Caco-2 (cell line): Measurements from ENCODE around the gene PARD3. TPM values are rescaled to one million over a fixed set of nuclear protein-coding genes. Genes with fewer than 3 reads are reported as not detected.

Experiments
- BruUV-seq: library from RNA; stranded (reverse); fragments of 400-500 nt; replicated peaks from 2 replicates; lab custom pipeline; 2021; lab: Mats Ljungman, UMichigan
- CTCF ChIA-PET: fragments of 300-600 bp; sonication (Branson Sonifier 250); formaldehyde crosslinking; loops from one replicate; lab custom pipeline; 2022; ENCODE audit warnings: antibody characterized with exemption; lab: Charles Lee
- POLR2A ChIA-PET: fragments of 300-600 bp; sonication (Branson Sonifier 250); formaldehyde crosslinking; loops from one replicate; lab custom pipeline; 2022; ENCODE audit warnings: antibody characterized with exemption; lab: Charles Lee
- DNase-seq, 2 experiments: peaks; one replicate each; pipeline versions ENCODE4 v3.0.0 to v3.0.0-alpha.2; 2020 to 2022
- H3K27me3 ChIP-seq: replicated peaks from 2 replicates; pipeline ENCODE4 v1.6.0; 2011; ENCODE audit warnings: low read length; ENCODE audit not compliant: control insufficient read depth, insufficient read depth
- H3K36me3 ChIP-seq: 2 replicates; pipeline ENCODE4 v1.5.1; 2011; ENCODE audit warnings: low read length; ENCODE audit not compliant: control insufficient read depth, insufficient read depth
- H3K4me1 ChIP-seq: fragments of 250-450 bp; sonication (Bioruptor Pico); 2 replicates; pipeline ENCODE4 v1.5.1; 2020; ENCODE audit warnings: mild to moderate bottlenecking
- H3K4me3 ChIP-seq: 2 replicates; pipeline ENCODE4 v1.5.1; 2011; ENCODE audit warnings: low read depth, mild to moderate bottlenecking, control low read depth, low read length
- H3K9me3 ChIP-seq: fragments of 250-450 bp; sonication (Bioruptor Pico); 2 replicates; pipeline ENCODE4 v1.5.1; 2020; ENCODE audit warnings: mild to moderate bottlenecking, moderate library complexity
- H3K27ac Mint-ChIP-seq: one replicate; pipeline ENCODE4 v1.8.0; 2022; ENCODE audit warnings: mixed read lengths; ENCODE audit not compliant: unreplicated experiment
- H3K27me3 Mint-ChIP-seq: one replicate; pipeline ENCODE4 v1.8.0; 2022; ENCODE audit warnings: mixed read lengths; ENCODE audit not compliant: insufficient read depth, unreplicated experiment
- H3K36me3 Mint-ChIP-seq: one replicate; pipeline ENCODE4 v1.8.0; 2022; ENCODE audit warnings: mild to moderate bottlenecking, mixed read lengths; ENCODE audit not compliant: insufficient read depth, unreplicated experiment
- H3K4me1 Mint-ChIP-seq: one replicate; pipeline ENCODE4 v1.8.0; 2022; ENCODE audit warnings: low read depth, mixed read lengths; ENCODE audit not compliant: unreplicated experiment
- H3K4me3 Mint-ChIP-seq: one replicate; pipeline ENCODE4 v1.8.0; 2022; ENCODE audit warnings: mild to moderate bottlenecking, moderate library complexity, mixed read lengths; ENCODE audit not compliant: unreplicated experiment
- H3K9me3 Mint-ChIP-seq: one replicate; pipeline ENCODE4 v1.8.0; 2022; ENCODE audit warnings: mixed read lengths; ENCODE audit not compliant: unreplicated experiment
- intact Hi-C: fragments of 100-400 bp; cut with micrococcal nuclease; formaldehyde crosslinking; loops from one replicate; pipeline ENCODE4 v1.10.0; 2022; ENCODE audit not compliant: unreplicated experiment
- total RNA-seq: library from RNA; stranded (reverse); gene quantifications from 2 replicates; pipeline ENCODE4 v1.2.3, GENCODE V29; 2022
- TF ChIP-seq, protein P1 (sequence below), 2 experiments: fragments of 200-600 bp in 1 of 2; IDR thresholded peaks; 1 replicate in 1 of 2; 2 replicates in 1 of 2; pipeline versions ENCODE4 v1.5.1 to v1.8.0; 2011 to 2022; ENCODE audit warnings: antibody characterized with exemption in 1 of 2, control low read depth in 1 of 2, inconsistent platforms in 1 of 2, low read depth in 1 of 2, low read length in 1 of 2, mild to moderate bottlenecking in 1 of 2, moderate library complexity in 1 of 2; ENCODE audit not compliant: insufficient read depth in 1 of 2, severe bottlenecking in 1 of 2, unreplicated experiment in 1 of 2

The PARD3 gene
- total RNA-seq, 1 experiment from 2014 or later: 80.7 TPM

DNA sequence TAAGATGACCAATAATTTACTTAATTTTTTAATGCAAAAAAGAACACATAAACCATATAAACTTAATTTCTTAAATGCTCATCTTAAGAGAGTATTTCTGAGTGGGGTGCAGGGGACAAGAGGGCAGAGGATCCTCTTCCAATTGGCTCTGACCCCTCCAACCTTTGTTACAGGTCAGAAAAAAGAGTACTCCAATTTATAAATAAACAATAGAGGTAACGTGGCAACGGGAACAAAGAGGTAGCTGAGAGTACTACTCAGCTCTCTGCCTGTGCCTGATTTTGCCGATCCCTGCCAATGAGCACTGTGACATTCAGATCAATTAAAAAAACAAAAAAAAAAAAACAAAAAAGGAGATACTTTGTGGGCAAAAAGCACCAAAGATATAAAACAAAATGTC lies 307.9 kb downstream of the PARD3 start:
- TF ChIP-seq, protein P1, sequence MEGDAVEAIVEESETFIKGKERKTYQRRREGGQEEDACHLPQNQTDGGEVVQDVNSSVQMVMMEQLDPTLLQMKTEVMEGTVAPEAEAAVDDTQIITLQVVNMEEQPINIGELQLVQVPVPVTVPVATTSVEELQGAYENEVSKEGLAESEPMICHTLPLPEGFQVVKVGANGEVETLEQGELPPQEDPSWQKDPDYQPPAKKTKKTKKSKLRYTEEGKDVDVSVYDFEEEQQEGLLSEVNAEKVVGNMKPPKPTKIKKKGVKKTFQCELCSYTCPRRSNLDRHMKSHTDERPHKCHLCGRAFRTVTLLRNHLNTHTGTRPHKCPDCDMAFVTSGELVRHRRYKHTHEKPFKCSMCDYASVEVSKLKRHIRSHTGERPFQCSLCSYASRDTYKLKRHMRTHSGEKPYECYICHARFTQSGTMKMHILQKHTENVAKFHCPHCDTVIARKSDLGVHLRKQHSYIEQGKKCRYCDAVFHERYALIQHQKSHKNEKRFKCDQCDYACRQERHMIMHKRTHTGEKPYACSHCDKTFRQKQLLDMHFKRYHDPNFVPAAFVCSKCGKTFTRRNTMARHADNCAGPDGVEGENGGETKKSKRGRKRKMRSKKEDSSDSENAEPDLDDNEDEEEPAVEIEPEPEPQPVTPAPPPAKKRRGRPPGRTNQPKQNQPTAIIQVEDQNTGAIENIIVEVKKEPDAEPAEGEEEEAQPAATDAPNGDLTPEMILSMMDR (IDR thresholded peaks at IDR 0.05; ENCODE audit: insufficient read depth in 1 of 2, low read depth in 1 of 2, low read length in 1 of 2, severe bottlenecking in 1 of 2, unreplicated experiment in 1 of 2): no peak
- Histone ChIP-seq H3K4me3 (no peak overlapping the region), H3K36me3 (no peaks in the 10 kb centered on the region), H3K9me3 (no peaks in the 10 kb centered on the region), H3K4me1 (0 out of 2 replicates have a peak, but pooled peaks cover 4% of the 10 kb centered on the region), H3K27me3 (no peaks in the 10 kb centered on the region)
- Mint-ChIP-seq H3K4me1 (peaks cover 11% of the 10 kb centered on the region), H3K36me3 (no peaks in the 10 kb centered on the region), H3K9me3 (no peaks in the 10 kb centered on the region), H3K4me3 (no peak overlapping the region), H3K27ac (no peak overlapping the region), H3K27me3 (no peaks in the 10 kb centered on the region)
- BruUV-seq: no TSS peak
- DNase-seq: no peak
- POLR2A ChIA-PET: no interaction called here
- CTCF ChIA-PET: no interaction called here
- intact Hi-C loops: no loop called here

DNA sequence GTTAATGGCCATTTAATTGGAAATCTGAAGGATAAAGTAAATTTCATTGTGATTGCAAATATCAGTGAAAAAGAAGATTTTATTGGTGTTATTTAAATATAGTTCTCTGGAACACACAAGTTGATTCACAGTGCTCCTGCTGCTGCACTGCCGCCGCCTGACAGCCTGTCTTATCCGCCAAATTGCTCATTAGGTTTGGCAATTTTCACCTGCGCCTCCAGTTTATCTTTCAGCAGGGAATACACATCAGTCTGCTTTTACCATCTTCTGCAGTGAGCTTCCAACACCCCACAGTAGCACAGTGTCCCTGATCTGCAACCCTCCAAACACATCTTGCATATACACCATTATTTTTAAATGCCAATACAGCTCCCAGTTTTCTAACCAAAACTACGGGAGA lies 308.3 kb downstream of the PARD3 start:
- POLR2A ChIA-PET: no interaction called here
- no peaks in the 10 kb centered on the region for H3K9me3 Mint-ChIP-seq
- H3K27ac Mint-ChIP-seq: no peak overlapping the region

DNA sequence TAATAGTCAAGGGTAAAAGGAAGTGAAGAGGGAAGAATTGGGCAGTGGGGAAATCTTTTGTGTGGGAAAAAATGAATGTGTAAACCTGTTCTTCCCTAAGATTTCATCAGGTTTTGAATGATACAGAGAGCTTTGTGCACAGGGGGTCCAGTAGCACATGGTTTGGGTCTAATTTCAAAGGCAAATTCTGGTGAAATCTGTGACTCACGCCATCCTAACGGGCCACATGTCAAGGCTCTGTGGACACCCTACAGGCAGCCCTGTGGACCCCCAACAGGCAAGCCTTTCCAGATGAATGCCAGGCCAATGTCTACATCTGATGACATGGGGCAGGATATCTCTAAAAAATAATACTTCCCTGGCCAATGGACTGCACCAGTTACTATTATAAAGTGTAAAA lies 309.8 kb downstream of the PARD3 start:
- Histone ChIP-seq H3K27me3 (no peaks in the 10 kb centered on the region), H3K36me3 (no peaks in the 10 kb centered on the region), H3K4me1 (0 out of 2 replicates have a peak, but pooled peaks cover 4% of the 10 kb centered on the region), H3K9me3 (no peaks in the 10 kb centered on the region), H3K4me3 (no peak overlapping the region)
- peaks cover 11% of the 10 kb centered on the region for H3K4me1 Mint-ChIP-seq
- ChIA-PET CTCF (no interaction called here), POLR2A (no interaction called here)
- H3K27ac Mint-ChIP-seq: no peak overlapping the region
- no peaks in the 10 kb centered on the region for H3K36me3 Mint-ChIP-seq
- intact Hi-C loops: no loop called here
- no peaks in the 10 kb centered on the region for H3K9me3 Mint-ChIP-seq
- no peak for DNase-seq
- TF ChIP-seq, protein P1 (IDR thresholded peaks at IDR 0.05; ENCODE audit: insufficient read depth in 1 of 2, low read depth in 1 of 2, low read length in 1 of 2, severe bottlenecking in 1 of 2, unreplicated experiment in 1 of 2): no peak
- no peaks in the 10 kb centered on the region for H3K27me3 Mint-ChIP-seq
- no peak overlapping the region for H3K4me3 Mint-ChIP-seq
- no TSS peak for BruUV-seq

More for the DNA sequence above, 308.3 kb downstream of the PARD3 start:
- H3K4me3 Mint-ChIP-seq: no peak overlapping the region
- Histone ChIP-seq H3K9me3 (no peaks in the 10 kb centered on the region), H3K4me1 (0 out of 2 replicates have a peak, but pooled peaks cover 4% of the 10 kb centered on the region), H3K4me3 (no peak overlapping the region), H3K36me3 (no peaks in the 10 kb centered on the region), H3K27me3 (no peaks in the 10 kb centered on the region)
- H3K36me3 Mint-ChIP-seq: no peaks in the 10 kb centered on the region
- TF ChIP-seq, protein P1 (IDR thresholded peaks at IDR 0.05; ENCODE audit: insufficient read depth in 1 of 2, low read depth in 1 of 2, low read length in 1 of 2, severe bottlenecking in 1 of 2, unreplicated experiment in 1 of 2): no peak
- intact Hi-C loops: no loop called here
- no TSS peak for BruUV-seq
- CTCF ChIA-PET: no interaction called here
- no peaks in the 10 kb centered on the region for H3K27me3 Mint-ChIP-seq
- peaks cover 11% of the 10 kb centered on the region for H3K4me1 Mint-ChIP-seq
- DNase-seq: no peak
